Measurements from ENCODE around the gene FKBP1A.
"Not testable (repeated sequence)": the region's sequence is repeated elsewhere in the genome, so short reads cannot be mapped to it uniquely, and the experiment has no call there.

The FKBP1A gene

DNA sequence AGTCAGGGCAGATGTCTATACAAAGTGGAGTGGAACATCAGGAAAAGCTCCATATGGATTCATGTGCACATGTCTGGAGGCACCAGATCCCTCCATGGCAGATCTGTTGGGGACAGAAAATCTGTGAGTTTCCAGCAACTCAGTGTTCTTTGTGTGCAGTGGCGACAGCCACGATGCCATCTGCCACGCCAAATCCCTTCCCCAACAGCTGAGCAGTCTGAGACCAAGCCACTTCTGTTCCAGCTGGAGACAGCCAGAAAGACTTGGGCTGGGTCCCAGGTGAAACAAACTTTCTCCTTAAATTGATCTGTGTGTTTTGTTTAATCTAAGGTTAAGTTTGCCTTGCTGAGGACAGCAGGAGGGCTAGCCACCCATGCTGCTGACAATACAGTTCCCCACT lies 22.9 kb downstream of the FKBP1A start:
- in situ Hi-C loops (cut with MboI; ENCODE audit: low sequenced_read_pairs) = no loop called here

DNA sequence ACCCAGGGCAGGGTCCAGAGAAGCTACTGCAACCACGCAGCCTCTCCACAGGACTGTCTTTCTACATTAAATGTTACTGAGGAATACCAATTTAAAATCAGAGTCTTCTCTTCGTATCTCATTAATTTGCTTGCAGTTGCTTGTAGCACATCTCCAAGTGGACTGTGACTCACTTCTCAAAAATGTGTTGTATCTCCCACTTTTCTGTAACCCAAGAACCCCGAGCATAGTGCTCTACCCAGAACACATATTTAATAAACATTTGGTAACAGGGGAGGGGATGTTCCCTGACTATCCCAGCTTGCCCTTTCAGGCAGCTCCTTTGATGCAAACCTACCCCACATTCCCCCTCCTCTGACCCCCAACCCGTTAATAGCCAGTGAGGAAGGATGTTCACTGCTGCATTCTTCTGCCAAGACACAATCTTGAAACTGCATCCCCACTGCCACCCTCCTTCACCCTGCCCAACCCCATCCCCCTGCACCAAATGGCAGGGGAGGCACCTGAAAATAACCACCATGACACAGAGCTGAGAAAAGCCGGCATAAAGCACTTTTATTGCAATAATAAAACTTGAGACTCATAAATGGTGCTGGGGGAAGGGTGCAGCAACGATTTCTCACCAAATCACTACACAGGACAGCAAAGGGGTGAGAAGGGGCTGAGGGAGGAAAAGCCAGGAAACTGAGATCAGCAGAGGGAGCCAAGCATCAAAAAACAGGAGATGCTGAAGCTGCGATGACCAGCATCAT lies 24.2 kb downstream of the FKBP1A start:
- in situ Hi-C loops (cut with MboI; ENCODE audit: low sequenced_read_pairs) = no loop called here

DNA sequence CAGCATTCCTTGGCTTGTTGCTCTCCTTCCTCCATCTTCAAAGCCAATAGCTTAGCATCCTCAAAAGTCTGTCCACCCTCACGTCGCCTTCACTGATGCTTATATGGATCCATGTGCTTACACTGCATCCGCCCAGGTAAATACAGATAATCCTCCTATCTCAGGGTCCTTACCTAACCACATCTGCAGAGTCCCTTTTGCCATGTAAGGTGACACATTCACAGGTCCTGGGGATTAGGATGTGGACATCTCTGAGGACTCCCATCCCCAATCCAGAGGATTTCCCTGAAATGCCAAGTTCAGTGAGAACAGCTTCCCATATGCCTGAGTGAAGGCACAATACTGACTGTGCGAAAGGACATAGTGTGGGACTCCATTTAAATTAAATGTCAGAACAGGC lies 25.4 kb downstream of the FKBP1A start:
- in situ Hi-C loops (cut with MboI; ENCODE audit: low sequenced_read_pairs) = no loop called here

DNA sequence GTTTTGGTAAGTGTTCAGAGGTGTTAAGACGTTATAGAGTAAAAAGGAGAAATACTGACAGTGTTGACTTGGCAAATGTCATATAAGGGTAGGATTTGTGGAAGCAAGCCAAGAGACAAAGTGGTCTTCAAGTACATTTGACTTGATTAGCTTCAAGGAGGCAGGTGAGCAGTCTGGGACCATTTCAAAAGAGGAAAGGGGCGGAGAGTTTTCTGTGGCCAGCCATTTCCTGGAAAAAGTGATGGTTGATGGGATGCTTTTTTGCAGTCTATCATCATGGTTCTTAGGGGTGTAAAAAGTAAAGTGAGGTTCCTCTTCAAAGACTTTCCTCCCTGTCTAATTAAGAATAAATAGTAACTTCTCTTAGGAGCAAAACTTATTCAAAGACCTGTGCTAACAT lies 28.7 kb downstream of the FKBP1A start:
- in situ Hi-C loops (cut with MboI; ENCODE audit: low sequenced_read_pairs) = no loop called here

DNA sequence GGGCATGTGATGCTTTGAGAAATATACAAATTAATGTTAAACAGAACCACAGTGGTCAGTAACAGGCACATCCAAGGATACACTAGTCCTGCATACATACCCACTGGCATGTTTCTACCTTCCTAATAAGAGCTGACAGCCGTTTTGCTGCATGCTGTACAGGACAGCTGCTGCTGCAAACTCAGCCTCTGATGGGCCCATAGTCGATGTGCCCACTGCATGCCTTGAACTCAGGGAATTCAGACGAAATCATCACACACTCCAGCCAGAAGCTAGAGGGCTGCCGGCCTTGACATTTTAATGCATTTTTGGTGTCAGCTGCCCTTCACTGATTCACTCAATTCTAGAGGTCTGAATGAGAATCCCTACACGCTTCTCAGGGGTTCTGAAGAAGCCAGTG lies 29.3 kb downstream of the FKBP1A start:
- in situ Hi-C loops (cut with MboI; ENCODE audit: low sequenced_read_pairs) = no loop called here

DNA sequence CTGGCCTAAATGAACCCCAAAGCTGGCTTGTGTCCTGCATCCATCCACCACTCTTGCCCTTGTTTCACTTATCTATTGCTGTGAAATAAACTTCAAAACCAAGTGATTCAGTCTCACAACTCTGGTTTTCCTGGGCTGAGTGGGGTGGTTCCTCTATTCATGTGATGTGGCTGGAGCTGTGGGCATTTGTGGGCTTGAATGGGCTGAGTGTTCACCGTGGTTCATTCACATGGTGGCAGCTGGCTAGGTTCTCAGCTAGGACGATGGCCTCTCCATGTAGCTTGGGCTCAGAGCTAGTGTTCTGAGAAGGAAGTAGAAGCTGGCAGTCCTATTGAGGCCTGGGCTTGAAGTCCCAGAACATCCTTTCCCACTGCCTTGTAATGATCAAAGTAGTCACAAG lies 30.4 kb downstream of the FKBP1A start:
- in situ Hi-C loops (cut with MboI; ENCODE audit: low sequenced_read_pairs) = no loop called here

DNA sequence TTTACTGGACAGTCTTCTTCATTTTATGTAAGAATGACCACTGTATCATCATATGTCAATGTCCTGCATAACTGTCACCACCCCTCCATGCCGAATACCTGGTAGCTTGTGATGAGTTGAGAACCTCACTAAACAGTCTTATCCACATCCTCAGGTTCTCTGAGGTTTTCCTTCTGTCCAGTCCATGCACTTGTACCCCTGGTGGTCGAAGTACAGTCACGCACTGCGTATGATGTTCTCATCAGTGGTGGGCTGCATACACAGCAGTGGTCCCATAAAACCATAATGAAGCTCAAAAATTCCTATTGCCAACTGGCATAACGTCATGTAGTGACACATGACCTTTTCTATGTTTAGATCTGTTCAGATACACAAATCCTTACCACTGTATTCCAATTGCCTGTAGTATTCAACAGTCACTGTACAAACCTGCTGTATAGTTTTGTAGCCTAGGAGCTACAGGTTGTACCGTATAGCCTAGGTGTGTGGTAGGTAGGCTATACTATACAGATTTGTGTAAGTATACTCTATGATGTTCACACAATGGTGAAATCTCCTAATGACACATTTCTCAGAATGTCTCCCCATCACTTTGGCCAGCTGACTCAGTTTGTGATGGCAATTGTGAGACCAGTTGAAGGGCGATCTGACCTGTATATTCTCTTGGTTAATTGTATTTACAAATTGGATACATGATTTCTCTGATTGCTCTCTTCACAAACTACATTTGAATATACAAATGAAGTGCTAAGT lies 32.6 kb downstream of the FKBP1A start:
- in situ Hi-C loops (cut with MboI; ENCODE audit: low sequenced_read_pairs) = no loop called here

DNA sequence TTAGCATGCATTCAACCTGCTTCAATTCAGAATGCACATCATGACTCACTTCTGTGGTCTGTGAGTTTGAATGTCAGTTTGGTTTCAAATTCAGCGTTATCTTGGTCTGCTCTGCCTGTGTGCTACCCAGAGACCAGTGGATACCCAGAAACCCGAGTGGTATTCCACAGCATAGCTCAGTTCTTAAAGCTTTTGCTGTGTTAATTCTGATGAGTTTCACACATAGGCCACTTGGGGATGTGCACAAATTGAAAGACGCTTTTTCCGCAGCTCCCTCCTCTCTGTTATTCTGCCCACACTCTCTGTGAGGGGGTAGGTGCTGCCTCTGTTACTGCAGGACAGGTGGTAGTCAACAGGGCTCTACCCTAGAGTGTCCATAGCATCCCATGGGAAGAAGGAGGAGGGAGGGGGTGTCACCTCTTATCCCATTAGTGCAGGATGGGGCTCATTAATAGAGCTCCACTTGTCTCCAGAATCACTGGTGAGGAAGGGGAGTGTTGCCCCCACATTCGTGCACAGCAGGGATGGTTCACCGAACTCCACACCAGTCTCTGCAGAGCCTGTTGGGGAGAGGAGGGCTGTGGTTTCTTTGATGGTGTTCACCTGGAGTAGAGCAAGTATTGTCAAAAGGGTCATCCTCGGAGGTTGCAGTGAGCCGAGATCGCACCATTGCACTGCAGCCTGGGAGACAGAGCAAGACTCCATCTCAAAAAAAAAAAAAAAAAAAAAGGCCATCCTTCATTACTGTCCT lies 34.8 kb downstream of the FKBP1A start:
- in situ Hi-C loops (cut with MboI; ENCODE audit: low sequenced_read_pairs) = no loop called here

DNA sequence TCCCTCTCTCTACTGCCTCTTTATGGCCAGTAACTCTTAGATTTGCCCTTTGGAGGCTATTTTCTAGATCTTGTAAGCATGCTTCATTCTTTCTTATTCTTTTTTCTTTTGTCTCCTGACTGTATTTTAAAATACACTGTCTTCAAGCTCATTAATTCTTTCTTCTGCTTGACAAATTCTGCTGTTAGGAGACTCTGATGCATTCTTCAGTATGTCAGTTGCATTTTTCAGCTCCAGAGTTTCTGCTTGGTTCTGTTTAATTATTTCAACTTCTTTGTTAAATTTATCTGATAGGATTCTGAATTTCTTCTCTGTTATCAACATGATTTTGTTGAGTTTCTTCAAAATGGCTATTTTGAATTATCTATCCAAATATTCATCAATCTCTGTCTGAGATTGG lies 38.9 kb downstream of the FKBP1A start:
- in situ Hi-C loops (cut with MboI; ENCODE audit: low sequenced_read_pairs) = no loop called here

DNA sequence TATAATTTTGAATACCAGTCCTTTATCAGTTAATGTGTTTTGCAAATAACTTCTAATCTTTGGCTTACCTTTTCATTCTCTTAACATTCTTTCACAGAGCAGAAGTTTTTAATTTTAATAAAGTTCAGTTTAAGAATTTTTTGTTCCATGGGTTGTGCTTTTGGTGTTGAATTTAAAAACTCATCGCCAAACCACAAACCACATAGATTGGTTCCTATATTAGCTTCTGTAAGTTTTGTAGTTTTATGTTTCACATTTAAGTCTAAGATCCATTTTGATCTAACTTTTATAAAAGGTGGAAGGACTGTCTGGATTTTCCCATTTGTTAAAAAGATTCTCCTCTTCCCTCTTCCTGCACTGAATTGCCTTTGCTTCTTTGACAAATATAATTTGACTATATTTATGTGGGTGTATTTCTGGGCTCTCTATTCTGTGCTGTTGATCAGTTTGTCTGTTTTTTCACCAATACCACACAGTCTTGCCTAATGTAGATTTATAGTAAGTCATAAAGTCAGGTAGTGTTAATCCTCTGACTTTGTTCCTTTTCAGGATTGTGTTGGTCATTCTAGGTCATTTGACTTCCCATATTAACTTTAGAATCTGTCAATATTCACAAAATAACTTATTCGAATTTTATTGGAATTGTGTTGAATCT lies 46.4 kb downstream of the FKBP1A start:
- in situ Hi-C loops (cut with MboI; ENCODE audit: low sequenced_read_pairs) = no loop called here

DNA sequence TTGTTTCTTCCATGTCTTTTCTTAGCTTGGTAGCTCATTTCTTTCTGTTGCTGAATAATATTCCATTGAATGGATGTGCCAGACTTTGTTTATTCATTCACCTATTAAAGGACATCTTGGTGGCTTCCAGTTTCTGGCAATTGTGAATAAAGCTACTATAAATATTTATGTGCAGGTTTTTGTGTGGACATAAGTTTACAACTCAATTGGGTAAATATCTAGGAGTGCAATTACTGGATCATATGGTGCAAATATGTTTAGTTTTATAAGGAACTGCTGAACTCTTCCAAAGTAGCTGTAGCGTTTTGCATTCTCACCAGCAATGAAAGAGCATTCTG lies 47.1 kb downstream of the FKBP1A start:
- in situ Hi-C loops (cut with MboI; ENCODE audit: low sequenced_read_pairs) = no loop called here

DNA sequence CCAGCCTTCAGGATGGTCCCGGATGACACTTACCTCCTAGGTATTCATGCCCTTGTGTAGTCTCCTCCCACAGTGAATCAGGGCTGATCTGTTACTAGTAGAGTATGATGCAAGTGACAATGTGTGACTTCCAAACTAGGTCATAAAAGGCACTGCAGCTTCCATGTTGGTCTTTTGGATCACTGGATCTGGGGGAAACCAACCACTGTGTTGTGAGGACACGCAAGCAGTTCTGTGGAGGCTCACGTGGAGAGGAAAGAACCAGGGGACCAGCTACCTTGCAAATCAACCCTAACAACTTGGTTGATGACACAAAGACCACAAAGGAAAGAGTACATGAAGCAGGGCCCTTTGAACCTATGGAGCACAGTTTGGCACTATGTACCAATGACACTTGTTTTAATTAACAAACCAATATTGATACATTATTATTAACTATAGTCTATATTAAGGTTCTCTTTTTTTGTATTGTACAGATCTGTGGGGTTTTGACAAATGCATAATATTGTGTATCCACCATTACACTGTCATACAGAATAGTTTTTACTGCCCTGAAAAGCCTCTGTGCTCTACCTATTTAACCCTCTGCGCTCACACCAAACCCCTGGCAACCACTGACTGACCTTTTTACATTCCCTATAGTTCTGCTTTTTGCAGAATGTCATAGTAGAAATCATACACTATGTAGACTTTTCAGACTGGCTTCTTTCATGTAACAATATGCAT lies 47.7 kb downstream of the FKBP1A start:
- in situ Hi-C loops (cut with MboI; ENCODE audit: low sequenced_read_pairs) = no loop called here

DNA sequence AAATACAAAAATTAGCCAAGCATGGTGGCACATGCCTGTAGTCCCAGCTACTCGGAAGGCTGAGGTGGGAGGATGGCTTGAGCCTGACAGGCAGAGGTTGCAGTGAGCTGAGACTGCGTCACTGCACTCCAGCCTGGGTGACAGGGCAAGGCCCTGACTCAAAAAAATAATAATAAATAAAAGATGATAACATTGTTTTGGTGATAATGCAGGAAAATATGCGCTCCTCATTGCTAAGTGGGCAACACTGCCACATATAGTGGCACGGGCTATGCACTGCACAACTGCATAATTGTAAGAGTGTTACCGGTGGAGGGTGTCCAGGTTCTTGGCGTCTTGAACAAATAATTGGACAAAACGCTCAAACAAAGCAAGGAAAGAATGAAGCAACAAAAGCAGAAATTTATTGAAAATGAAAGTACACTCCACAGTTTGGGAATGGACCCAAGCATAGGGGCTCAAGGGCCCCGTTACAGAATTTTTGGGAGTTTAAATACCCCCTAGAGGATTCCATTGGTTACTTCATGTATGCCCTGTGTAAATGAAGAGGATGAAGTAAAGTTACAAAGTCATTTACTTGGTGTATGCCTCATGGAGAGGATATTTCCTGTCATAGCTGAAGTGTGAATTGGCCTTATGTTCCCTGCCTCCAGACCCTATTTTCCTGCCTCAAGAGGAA lies 49.3 kb downstream of the FKBP1A start:
- in situ Hi-C loops (cut with MboI; ENCODE audit: low sequenced_read_pairs) = not testable (repeated sequence)

DNA sequence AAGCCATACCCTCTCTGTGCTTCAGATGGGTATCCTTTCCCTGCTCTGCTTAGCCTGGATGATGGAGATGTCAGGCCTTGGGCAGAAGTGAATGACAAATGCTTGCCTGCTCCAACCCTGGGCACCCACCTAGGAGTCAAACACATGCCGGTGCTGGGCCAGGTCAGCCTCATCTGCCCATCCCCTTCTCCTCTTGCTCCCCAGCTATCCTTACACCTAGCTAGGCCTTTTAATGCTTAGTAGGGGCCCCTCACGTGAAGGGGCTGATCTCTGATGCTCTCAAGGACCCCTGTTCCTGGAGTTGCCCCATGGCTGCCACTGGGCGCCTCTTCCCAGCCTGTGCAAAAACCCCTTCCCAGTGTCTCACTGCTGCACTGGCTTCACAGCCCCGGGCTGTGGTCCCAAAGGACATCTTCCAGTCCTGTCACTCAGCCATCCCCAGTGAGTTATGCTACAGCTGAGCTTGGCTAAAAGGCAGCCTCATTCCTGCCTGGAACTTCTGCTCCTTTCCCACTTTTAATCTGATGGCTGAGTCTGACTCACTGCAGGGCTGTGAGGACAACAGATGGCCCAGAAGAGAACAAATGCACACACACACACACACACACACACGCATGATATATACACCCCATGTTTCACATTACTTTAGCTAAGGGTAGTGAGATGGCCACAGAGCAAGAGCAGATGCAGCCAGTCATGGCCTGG lies 51.1 kb downstream of the FKBP1A start:
- in situ Hi-C loops (cut with MboI; ENCODE audit: low sequenced_read_pairs) = no loop called here

DNA sequence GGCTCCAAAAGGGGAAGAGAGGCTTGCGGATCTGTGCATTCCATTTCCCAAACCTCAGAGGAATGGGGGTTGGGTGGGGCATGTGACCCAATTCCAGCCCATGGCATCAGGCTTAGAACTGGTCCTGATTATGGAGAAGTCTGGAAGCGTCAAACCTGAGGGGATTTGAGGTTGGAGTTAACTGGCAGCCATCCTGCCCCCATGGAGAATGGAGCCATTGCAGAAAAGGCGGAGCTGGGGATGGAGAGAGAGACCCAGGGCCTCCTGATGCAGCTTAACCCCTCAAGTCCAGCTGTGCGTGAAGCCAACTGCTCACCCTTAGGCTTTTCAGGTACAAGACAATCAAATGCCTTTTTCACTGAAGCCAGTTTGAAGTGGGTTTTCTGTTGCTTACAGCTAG lies 54.1 kb downstream of the FKBP1A start:
- in situ Hi-C loops (cut with MboI; ENCODE audit: low sequenced_read_pairs) = no loop called here

DNA sequence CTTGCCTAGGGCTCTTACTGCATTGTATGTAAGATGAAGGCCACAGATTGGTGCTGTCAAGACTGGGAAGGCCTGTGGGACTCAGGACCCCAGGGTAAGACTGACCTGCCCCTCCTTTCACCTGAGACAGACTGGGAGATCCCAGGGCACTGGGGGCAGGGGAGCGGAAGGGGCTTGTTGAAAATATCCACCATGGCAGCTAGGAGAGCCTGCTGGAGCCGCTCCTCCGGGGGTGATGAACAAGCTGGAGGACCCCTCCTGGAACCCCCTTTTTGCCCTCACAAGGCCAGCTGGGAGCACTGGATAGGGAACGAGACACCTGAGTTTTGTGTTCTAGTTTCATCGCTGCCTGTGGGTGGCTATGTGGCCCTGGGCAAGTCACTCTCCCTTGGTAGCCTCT lies 54.8 kb downstream of the FKBP1A start:
- in situ Hi-C loops (cut with MboI; ENCODE audit: low sequenced_read_pairs) = no loop called here

DNA sequence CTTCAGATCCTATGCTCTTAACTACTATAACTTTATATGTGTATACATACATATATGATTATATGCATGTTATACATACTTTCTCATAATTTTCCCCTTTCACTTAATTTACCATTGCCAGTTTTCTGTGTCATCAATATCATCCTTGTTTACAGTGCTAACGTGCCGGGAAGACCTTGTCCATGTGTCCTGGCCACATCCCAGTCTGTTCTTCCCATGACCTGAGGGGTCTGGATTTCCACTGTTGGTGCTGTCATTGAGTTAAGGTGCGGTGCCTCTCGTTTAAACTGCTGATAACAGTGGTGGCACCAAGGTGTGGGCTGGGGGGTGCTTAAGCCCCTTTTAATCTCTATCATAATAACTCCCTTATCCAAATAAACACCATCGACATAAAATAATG lies 55.4 kb downstream of the FKBP1A start:
- in situ Hi-C loops (cut with MboI; ENCODE audit: low sequenced_read_pairs) = no loop called here

DNA sequence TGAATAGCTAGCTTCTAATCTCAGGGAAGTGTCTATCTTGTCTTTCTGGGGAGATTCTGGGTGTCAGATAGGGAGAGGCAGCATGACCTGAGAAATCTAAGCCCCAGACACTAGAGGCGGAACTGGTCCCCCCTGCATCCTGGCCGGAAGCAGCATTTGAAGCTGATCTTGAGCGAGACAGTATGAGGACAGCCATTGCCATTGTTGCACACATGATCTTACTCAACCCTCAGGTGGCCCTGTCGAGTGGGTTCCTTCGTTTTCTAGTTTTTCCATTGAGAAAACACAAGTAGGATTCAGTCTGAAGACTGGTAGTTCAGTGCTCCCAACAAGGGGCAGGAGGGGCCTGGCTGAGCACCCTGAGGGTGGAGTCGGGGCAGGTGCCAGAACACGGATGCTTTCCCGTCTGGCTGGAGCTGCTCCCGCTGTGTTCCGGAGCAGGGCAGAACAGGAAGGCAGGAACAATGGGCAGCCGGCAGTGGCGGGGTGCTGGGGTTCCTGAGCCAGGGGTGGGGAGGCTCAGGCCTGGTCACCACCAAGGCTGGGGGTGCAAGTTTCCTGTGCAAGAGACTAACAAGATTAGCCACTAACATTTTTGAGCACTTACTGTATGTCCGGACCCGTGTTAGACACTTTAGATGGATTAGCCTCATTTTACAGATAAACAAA lies 56.0 kb downstream of the FKBP1A start:
- in situ Hi-C loops (cut with MboI; ENCODE audit: low sequenced_read_pairs) = no loop called here
